ENCODE data around the gene DNAJC19.
"Not testable (repeated sequence)": the region's sequence is repeated elsewhere in the genome, so short reads cannot be mapped to it uniquely, and the experiment has no call there.

GRCh38 chr3:180986366-180986765 lies 3.2 kb downstream of the DNAJC19 start:
- TF ChIP-seq, protein P1, sequence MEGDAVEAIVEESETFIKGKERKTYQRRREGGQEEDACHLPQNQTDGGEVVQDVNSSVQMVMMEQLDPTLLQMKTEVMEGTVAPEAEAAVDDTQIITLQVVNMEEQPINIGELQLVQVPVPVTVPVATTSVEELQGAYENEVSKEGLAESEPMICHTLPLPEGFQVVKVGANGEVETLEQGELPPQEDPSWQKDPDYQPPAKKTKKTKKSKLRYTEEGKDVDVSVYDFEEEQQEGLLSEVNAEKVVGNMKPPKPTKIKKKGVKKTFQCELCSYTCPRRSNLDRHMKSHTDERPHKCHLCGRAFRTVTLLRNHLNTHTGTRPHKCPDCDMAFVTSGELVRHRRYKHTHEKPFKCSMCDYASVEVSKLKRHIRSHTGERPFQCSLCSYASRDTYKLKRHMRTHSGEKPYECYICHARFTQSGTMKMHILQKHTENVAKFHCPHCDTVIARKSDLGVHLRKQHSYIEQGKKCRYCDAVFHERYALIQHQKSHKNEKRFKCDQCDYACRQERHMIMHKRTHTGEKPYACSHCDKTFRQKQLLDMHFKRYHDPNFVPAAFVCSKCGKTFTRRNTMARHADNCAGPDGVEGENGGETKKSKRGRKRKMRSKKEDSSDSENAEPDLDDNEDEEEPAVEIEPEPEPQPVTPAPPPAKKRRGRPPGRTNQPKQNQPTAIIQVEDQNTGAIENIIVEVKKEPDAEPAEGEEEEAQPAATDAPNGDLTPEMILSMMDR (IDR thresholded peaks at IDR 0.05) = not testable (repeated sequence)
- TF ChIP-seq POLR2A, EP300 (IDR thresholded peaks at IDR 0.05): not testable (repeated sequence)

Measured in tibial nerve (tissue), 4 donors.